Prostate gland (tissue), 2 donors: ENCODE data around the gene C9orf43.

ENCODE experiments used
- POLR2A ChIP-seq: fragments of 450-650 bp; IDR thresholded peaks from one replicate; pipeline ENCODE4 v1.6.1; 2016; ENCODE audit warnings: antibody characterized with exemption, mild to moderate bottlenecking
- TF ChIP-seq, protein P1 (sequence below), 4 experiments: fragments of 200-600 bp in 2 of 4; fragments of 450-650 bp in 2 of 4; sonication (generic) in 2 of 4; IDR thresholded peaks; 1 replicate in 3 of 4; 2 replicates in 1 of 4; pipeline ENCODE4 v1.5.1; 2016 to 2019; ENCODE audit warnings: antibody characterized with exemption in 4 of 4, mild to moderate bottlenecking in 2 of 4, moderate library complexity in 2 of 4

DNA sequence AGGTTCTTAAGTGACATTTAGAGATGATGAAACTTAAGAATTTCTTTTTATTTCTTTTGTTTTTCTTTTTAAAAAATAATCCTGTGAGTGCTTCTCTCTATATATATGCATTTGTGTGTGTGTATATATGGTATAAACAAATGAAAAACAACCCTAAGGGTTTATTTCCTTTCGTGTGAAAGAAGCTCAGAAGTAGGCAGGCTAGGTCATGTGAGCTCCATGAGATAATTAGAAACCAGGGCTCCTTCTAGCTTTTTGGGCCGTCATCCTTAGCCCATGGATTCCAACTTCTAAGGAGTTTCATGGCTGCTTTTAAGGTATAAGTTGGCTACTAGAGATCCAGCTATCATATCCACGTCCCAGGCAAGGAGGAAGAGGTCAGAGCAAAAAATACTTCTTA, 11.2 kb downstream of the C9orf43 start:
- TF ChIP-seq POLR2A = no peak
- TF ChIP-seq, protein P1, sequence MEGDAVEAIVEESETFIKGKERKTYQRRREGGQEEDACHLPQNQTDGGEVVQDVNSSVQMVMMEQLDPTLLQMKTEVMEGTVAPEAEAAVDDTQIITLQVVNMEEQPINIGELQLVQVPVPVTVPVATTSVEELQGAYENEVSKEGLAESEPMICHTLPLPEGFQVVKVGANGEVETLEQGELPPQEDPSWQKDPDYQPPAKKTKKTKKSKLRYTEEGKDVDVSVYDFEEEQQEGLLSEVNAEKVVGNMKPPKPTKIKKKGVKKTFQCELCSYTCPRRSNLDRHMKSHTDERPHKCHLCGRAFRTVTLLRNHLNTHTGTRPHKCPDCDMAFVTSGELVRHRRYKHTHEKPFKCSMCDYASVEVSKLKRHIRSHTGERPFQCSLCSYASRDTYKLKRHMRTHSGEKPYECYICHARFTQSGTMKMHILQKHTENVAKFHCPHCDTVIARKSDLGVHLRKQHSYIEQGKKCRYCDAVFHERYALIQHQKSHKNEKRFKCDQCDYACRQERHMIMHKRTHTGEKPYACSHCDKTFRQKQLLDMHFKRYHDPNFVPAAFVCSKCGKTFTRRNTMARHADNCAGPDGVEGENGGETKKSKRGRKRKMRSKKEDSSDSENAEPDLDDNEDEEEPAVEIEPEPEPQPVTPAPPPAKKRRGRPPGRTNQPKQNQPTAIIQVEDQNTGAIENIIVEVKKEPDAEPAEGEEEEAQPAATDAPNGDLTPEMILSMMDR (IDR thresholded peaks at IDR 0.05) = no peak
